ENCODE results near the gene GRK6. TPM values are rescaled to one million over a fixed set of nuclear protein-coding genes. Genes with fewer than 3 reads are reported as not detected.

The GRK6 gene
- polyA plus RNA-seq, 1 donor from 2014 or later, result 22.6 TPM

GRCh38 chr5:177483994-177484901 lies 57.8 kb downstream of the GRK6 start:
- Histone ChIP-seq H4K20me1 (ENCODE audit: insufficient read depth) (no peaks in the 10 kb centered on the region), H3K36me3 (ENCODE audit: insufficient read depth, low read length) (no peaks in the 10 kb centered on the region)

More at GRCh38 chr5:177483994-177484901, 57.8 kb downstream of the GRK6 start:
- H3K79me2 ChIP-seq (replicated peaks; ENCODE audit: insufficient read depth, low read length), result no peaks in the 10 kb centered on the region
- no peaks in the 10 kb centered on the region for H3K9me3 ChIP-seq (ENCODE audit: low read length)
- H2AFZ ChIP-seq (ENCODE audit: low read depth, low read length), result no peak overlapping the region
- TF ChIP-seq CTCF (IDR thresholded peaks at IDR 0.05; ENCODE audit: poor library complexity, severe bottlenecking) (no peak), SMC3 (conservative IDR thresholded peaks at IDR 0.05; ENCODE audit: poor library complexity) (no peak), EZH2 (IDR thresholded peaks at IDR 0.05; ENCODE audit: borderline replicate concordance, insufficient read depth, low read length, poor library complexity, severe bottlenecking) (no peak), TAF1 (IDR thresholded peaks at IDR 0.05; ENCODE audit: low read depth) (no peak), POLR2AphosphoS5 (IDR thresholded peaks at IDR 0.05) (no peak), MXI1 (conservative IDR thresholded peaks at IDR 0.05; ENCODE audit: poor library complexity, severe bottlenecking) (no peak), REST (IDR thresholded peaks at IDR 0.05; ENCODE audit: borderline replicate concordance) (no peak), RAD21 (conservative IDR thresholded peaks at IDR 0.05) (no peak), EP300 (conservative IDR thresholded peaks at IDR 0.05; ENCODE audit: poor library complexity, severe bottlenecking) (no peak)
- H3F3A ChIP-seq (ENCODE audit: insufficient read depth, low read length, poor library complexity, severe bottlenecking), result no peaks in the 10 kb centered on the region
- no peaks in the 10 kb centered on the region for H3K9me2 ChIP-seq (ENCODE audit: insufficient read depth, low read length)
- no peak overlapping the region for H3K4me2 ChIP-seq (ENCODE audit: low read length)
- H3K27me3 ChIP-seq (ENCODE audit: insufficient read depth, low read depth, low read length), result no peaks in the 10 kb centered on the region
- H3K9ac ChIP-seq (ENCODE audit: low read length), result no peak overlapping the region
- H3K4me3 ChIP-seq (ENCODE audit: low read length), result no peak overlapping the region
- H3K27ac ChIP-seq (ENCODE audit: low read length), result no peak overlapping the region

All from neural cell (in vitro differentiated cells).